Natural killer cell (primary cell): Measurements from ENCODE around the gene PLPP3. TPM values are rescaled to one million over a fixed set of nuclear protein-coding genes. Genes with fewer than 3 reads are reported as not detected.

ENCODE experiments used
- ATAC-seq, 3 donors: fragments of 150-1000 bp in 2 of 3; fragments of 200-7000 bp in 1 of 3; cut with Tn5 transposase; 1 replicate in 1 of 3; 2 replicates in 2 of 3; pipeline ENCODE4 v1.10.0; 2021; ENCODE audit warnings: mild to moderate bottlenecking in 2 of 3, moderate library complexity in 2 of 3
- DNase-seq, 2 donors: peaks; one replicate each; pipeline versions ENCODE4 v3.0.0 to v3.0.0-alpha.2; 2013 to 2021; ENCODE audit warnings: mixed read lengths in 1 of 2
- H3K27ac ChIP-seq: one replicate; pipeline ENCODE4 v1.5.1; 2013; ENCODE audit warnings: mild to moderate bottlenecking, low read length
- H3K27me3 ChIP-seq: one replicate; pipeline ENCODE4 v1.6.1; 2013; ENCODE audit warnings: low read length; ENCODE audit not compliant: control insufficient read depth, insufficient read depth
- H3K36me3 ChIP-seq: one replicate; pipeline ENCODE4 v1.6.1; 2013; ENCODE audit warnings: low read length; ENCODE audit not compliant: control insufficient read depth, insufficient read depth
- H3K4me1 ChIP-seq: one replicate; pipeline ENCODE4 v1.6.1; 2013; ENCODE audit warnings: low read length; ENCODE audit not compliant: control insufficient read depth, insufficient read depth
- H3K4me3 ChIP-seq: one replicate; pipeline ENCODE4 v1.5.1; 2013; ENCODE audit warnings: low read length
- H3K9me3 ChIP-seq: one replicate; pipeline ENCODE4 v1.6.1; 2013; ENCODE audit warnings: low read length; ENCODE audit not compliant: control insufficient read depth, insufficient read depth
- H3K27ac Mint-ChIP-seq, 2 donors: one replicate each; pipeline ENCODE4 v1.8.0; 2022; ENCODE audit warnings: mild to moderate bottlenecking in 2 of 2, mixed read lengths in 2 of 2, moderate library complexity in 1 of 2
- H3K27me3 Mint-ChIP-seq, 2 donors: one replicate each; pipeline ENCODE4 v1.8.0; 2022; ENCODE audit warnings: low read depth in 2 of 2, mixed read lengths in 2 of 2
- H3K36me3 Mint-ChIP-seq: one replicate; pipeline ENCODE4 v1.8.0; 2022; ENCODE audit warnings: mixed read lengths
- H3K4me1 Mint-ChIP-seq, 2 donors: one replicate each; pipeline ENCODE4 v1.8.0; 2022; ENCODE audit warnings: mixed read lengths in 2 of 2
- H3K4me3 Mint-ChIP-seq: one replicate; pipeline ENCODE4 v1.8.0; 2022; ENCODE audit warnings: mild to moderate bottlenecking, moderate library complexity, mixed read lengths
- H3K9me3 Mint-ChIP-seq, 2 donors: one replicate each; pipeline ENCODE4 v1.8.0; 2022; ENCODE audit warnings: mixed read lengths in 2 of 2
- CTCF ChIP-seq: fragments of 200-600 bp; IDR thresholded peaks from one replicate; pipeline ENCODE4 v1.8.0; 2022; ENCODE audit warnings: antibody characterized with exemption
- WGBS: methylation state at CpG from one replicate; pipeline ENCODE4 v1.1.7; 2013; ENCODE audit warnings: missing lambda C conversion rate; ENCODE audit not compliant: insufficient coverage; 5-methylcytosine and 5-hydroxymethylcytosine counted together
- intact Hi-C: fragments of 100-400 bp; cut with micrococcal nuclease; formaldehyde crosslinking; loops from one replicate; pipeline ENCODE4 v1.14.2; 2022
- total RNA-seq, 4 donors: library from RNA; stranded (reverse); fragments of 120-200 nt in 1 of 4; gene quantifications; one replicate each; pipeline versions ENCODE4 v1.2.3 to v1.2.4, GENCODE V29; 2013 to 2022

PLPP3 gene
- total RNA-seq, 3 donors from 2014 or later (not counting 1 experiment from before 2014, with no cell fraction given): 0.11 to 0.50 TPM; not detected in 1

- H3K9me3 Mint-ChIP-seq: no peaks in the 10 kb centered on the region
- H3K4me1 Mint-ChIP-seq: no peaks in the 10 kb centered on the region
- intact Hi-C loops: no loop called here
- Histone ChIP-seq H3K4me3 (no peak overlapping the region), H3K9me3 (no peaks in the 10 kb centered on the region), H3K27me3 (no peaks in the 10 kb centered on the region), H3K27ac (no peak overlapping the region), H3K36me3 (no peaks in the 10 kb centered on the region), H3K4me1 (no peaks in the 10 kb centered on the region)
- ATAC-seq (no peak), DNase-seq (no peak)
- WGBS: 85% methylated on average over 2 of the region's 2 CpGs
- no peak overlapping the region for H3K27ac Mint-ChIP-seq
- H3K4me3 Mint-ChIP-seq: no peak overlapping the region
- peaks cover 0 to 4% of the 10 kb centered on the region in 2 donors for H3K27me3 Mint-ChIP-seq
- no peak for TF ChIP-seq CTCF
- H3K36me3 Mint-ChIP-seq: no peaks in the 10 kb centered on the region
Measured at GRCh38 chr1:56496158-56496557, 83.2 kb downstream of the PLPP3 start.

- Histone ChIP-seq H3K4me1 (no peaks in the 10 kb centered on the region), H3K27ac (no peak overlapping the region), H3K4me3 (no peak overlapping the region), H3K9me3 (no peaks in the 10 kb centered on the region), H3K27me3 (no peaks in the 10 kb centered on the region), H3K36me3 (no peaks in the 10 kb centered on the region)
- no peaks in the 10 kb centered on the region for H3K9me3 Mint-ChIP-seq
- DNase-seq: no peak
- 80% methylated on average over 10 of the region's 10 CpGs for WGBS
- no peak for ATAC-seq
- no peak overlapping the region for H3K27ac Mint-ChIP-seq
- TF ChIP-seq CTCF: no peak
- no peaks in the 10 kb centered on the region for H3K4me1 Mint-ChIP-seq
- intact Hi-C loops: no loop called here
- H3K36me3 Mint-ChIP-seq: no peaks in the 10 kb centered on the region
- H3K27me3 Mint-ChIP-seq: peaks cover 0 to 4% of the 10 kb centered on the region in 2 donors
- H3K4me3 Mint-ChIP-seq: no peak overlapping the region
Measured at GRCh38 chr1:56495538-56495937, 83.8 kb downstream of the PLPP3 start.

- DNase-seq (no peak), ATAC-seq (no peak)
- no peaks in the 10 kb centered on the region for H3K27me3 ChIP-seq
- Mint-ChIP-seq H3K36me3 (no peaks in the 10 kb centered on the region), H3K27ac (no peak overlapping the region), H3K4me1 (no peaks in the 10 kb centered on the region), H3K9me3 (no peaks in the 10 kb centered on the region), H3K4me3 (no peak overlapping the region), H3K27me3 (no peaks in the 10 kb centered on the region)
- WGBS: 88% methylated on average over 4 of the region's 5 CpGs
- no peak overlapping the region for H3K27ac ChIP-seq
- intact Hi-C loops: no loop called here
- no peak for TF ChIP-seq CTCF
- H3K4me1 ChIP-seq: no peaks in the 10 kb centered on the region
- no peaks in the 10 kb centered on the region for H3K9me3 ChIP-seq
- no peaks in the 10 kb centered on the region for H3K36me3 ChIP-seq
- H3K4me3 ChIP-seq: no peak overlapping the region
Measured at GRCh38 chr1:56494306-56494705, 85.1 kb downstream of the PLPP3 start.

GRCh38 chr1:56493826-56494225 lies 85.5 kb downstream of the PLPP3 start:
- Histone ChIP-seq H3K4me3 (no peak overlapping the region), H3K9me3 (no peaks in the 10 kb centered on the region), H3K36me3 (no peaks in the 10 kb centered on the region), H3K4me1 (no peaks in the 10 kb centered on the region), H3K27me3 (no peaks in the 10 kb centered on the region), H3K27ac (no peak overlapping the region)
- 100% methylated on average over 2 of the region's 2 CpGs for WGBS
- Mint-ChIP-seq H3K27ac (no peak overlapping the region), H3K4me3 (no peak overlapping the region), H3K4me1 (no peaks in the 10 kb centered on the region), H3K36me3 (no peaks in the 10 kb centered on the region), H3K27me3 (no peaks in the 10 kb centered on the region), H3K9me3 (no peaks in the 10 kb centered on the region)
- DNase-seq: no peak
- intact Hi-C loops: no loop called here
- TF ChIP-seq CTCF: no peak
- ATAC-seq: no peak
